ENCODE results near the gene MAK.

MAK gene

DNA sequence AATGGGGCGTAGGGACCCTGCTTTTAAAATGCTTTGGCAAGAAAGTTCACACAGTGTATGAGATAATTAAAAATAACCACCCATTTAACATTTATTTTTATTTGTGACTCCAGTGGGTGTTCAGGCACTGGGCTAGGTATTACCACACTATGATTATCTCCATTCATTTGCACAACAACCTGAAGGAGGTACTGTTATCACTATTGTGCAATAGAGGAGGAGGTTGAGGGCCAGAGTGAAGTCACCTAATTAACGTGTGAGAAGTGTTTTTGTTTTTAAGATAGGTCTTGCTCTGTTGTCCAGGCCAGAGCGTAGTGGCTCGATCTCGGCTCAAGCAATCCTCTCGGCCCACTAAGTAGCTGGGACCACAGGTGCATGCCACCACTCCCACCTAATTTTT is 29.2 kb downstream of the MAK start:
- Histone ChIP-seq H3K4me3 (ENCODE audit: low read length) (no peak overlapping the region), H3K36me3 (ENCODE audit: insufficient read depth, low read depth, low read length) (no peaks in the 10 kb centered on the region), H3K4me1 (ENCODE audit: insufficient read depth, low read length) (0 out of 2 replicates have a peak, but pooled peaks cover 4% of the 10 kb centered on the region), H3K27me3 (ENCODE audit: insufficient read depth, low read length) (no peaks in the 10 kb centered on the region), H3K27ac (ENCODE audit: low read length) (no peak overlapping the region), H3K9me3 (ENCODE audit: insufficient read depth, low read depth, low read length) (no peaks in the 10 kb centered on the region), H3K9ac (ENCODE audit: low read depth, low read length) (no peak overlapping the region)

- Histone ChIP-seq H3K9ac (ENCODE audit: low read depth, low read length) (no peak overlapping the region), H3K9me3 (ENCODE audit: insufficient read depth, low read depth, low read length) (no peaks in the 10 kb centered on the region), H3K4me3 (ENCODE audit: low read length) (no peak overlapping the region), H3K27ac (ENCODE audit: low read length) (no peak overlapping the region), H3K36me3 (ENCODE audit: insufficient read depth, low read depth, low read length) (no peaks in the 10 kb centered on the region), H3K27me3 (ENCODE audit: insufficient read depth, low read length) (no peaks in the 10 kb centered on the region), H3K4me1 (ENCODE audit: insufficient read depth, low read length) (0 out of 2 replicates have a peak, but pooled peaks cover 4% of the 10 kb centered on the region)
These were observed 30.0 kb downstream of the MAK start for GRCh38 chr6:10808376-10808775.

DNA sequence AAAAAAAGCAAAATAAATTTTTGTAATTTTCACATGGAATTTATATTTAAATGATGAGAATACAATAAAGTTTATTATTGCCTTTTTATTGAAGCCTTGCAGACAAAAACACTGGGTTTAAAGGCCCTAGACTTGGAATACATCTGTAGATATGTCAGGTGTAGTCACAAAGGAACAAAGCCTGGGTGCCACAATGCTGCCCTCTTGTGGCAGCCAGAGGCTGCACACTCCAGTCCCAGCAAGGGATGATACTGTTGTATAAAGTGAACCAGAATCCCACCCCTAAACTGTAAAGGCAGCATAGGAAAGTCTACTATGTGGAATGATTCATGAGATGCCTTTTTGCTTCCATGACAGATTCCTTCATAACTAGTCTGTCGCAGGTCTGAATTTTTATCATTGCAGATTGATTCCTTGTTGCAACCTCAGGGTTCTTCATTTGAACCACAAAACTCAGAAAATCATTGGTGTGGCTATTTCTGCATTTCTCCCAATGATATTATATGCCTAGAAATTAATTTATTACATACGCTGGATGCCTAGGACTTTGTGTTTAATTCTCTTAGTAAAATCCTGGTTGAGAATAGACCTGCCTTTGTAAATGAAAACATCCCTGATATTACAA is 37.0 kb downstream of the MAK start:
- no peaks in the 10 kb centered on the region for H3K27me3 ChIP-seq (ENCODE audit: insufficient read depth, low read length)
- H3K9ac ChIP-seq (ENCODE audit: low read depth, low read length): no peak overlapping the region
- no peaks in the 10 kb centered on the region for H3K36me3 ChIP-seq (ENCODE audit: insufficient read depth, low read depth, low read length)

GRCh38 chr6:10800810-10801209 is 37.5 kb downstream of the MAK start:
- Histone ChIP-seq H3K27ac (ENCODE audit: low read length) (no peak overlapping the region), H3K27me3 (ENCODE audit: insufficient read depth, low read length) (no peaks in the 10 kb centered on the region), H3K4me3 (ENCODE audit: low read length) (no peak overlapping the region), H3K9ac (ENCODE audit: low read depth, low read length) (no peak overlapping the region), H3K9me3 (ENCODE audit: insufficient read depth, low read depth, low read length) (no peaks in the 10 kb centered on the region), H3K36me3 (ENCODE audit: insufficient read depth, low read depth, low read length) (no peaks in the 10 kb centered on the region), H3K4me1 (ENCODE audit: insufficient read depth, low read length) (0 out of 2 replicates have a peak, but pooled peaks cover 4% of the 10 kb centered on the region)

More for the DNA sequence above, 37.0 kb downstream of the MAK start:
- Histone ChIP-seq H3K27ac (ENCODE audit: low read length) (no peak overlapping the region), H3K4me1 (ENCODE audit: insufficient read depth, low read length) (0 out of 2 replicates have a peak, but pooled peaks cover 4% of the 10 kb centered on the region), H3K9me3 (ENCODE audit: insufficient read depth, low read depth, low read length) (no peaks in the 10 kb centered on the region), H3K4me3 (ENCODE audit: low read length) (no peak overlapping the region)

DNA sequence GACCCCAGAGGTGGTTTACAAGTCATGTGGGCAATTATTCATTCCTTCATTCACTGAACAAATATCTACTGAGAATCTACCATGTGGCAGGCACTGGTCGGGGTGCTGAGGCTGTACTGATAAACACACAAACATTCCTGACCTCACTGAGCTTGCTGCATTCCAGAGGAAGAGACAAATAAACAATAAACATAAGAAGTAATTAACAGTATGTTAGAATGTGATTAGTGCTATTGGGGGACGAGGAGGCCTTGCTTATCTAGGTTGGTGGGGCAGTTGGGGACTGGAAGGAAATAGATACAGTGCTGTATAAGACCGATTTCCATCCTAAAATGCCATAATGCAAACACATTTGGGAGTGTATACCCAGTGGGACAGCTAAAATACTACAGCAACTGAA is 44.1 kb downstream of the MAK start:
- Histone ChIP-seq H3K4me3 (ENCODE audit: low read length) (no peak overlapping the region), H3K9ac (ENCODE audit: low read depth, low read length) (no peak overlapping the region), H3K27me3 (ENCODE audit: insufficient read depth, low read length) (no peaks in the 10 kb centered on the region), H3K4me1 (ENCODE audit: insufficient read depth, low read length) (no peaks in the 10 kb centered on the region), H3K27ac (ENCODE audit: low read length) (no peak overlapping the region), H3K9me3 (ENCODE audit: insufficient read depth, low read depth, low read length) (no peaks in the 10 kb centered on the region), H3K36me3 (ENCODE audit: insufficient read depth, low read depth, low read length) (peaks cover 4% of the 10 kb centered on the region; the same call in 1 of the 2 replicates)

DNA sequence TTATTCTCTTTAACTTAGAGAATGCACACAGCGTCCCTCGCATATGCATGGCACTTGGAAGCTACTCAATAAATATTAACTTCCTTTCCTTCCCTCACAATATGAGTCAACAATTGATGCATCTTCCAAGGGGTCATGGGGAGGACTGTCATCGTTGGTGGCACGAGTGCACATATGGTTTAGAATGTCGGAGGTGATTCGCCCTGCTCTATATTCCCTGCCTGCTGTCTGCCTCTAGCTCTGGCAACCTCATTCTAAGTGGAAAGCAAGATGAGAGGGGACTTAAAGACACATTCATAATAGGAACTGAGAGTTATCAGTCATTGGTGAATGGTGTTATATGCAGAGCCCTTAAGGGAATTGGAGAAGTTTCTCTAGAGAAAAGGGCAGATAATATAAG is 44.6 kb downstream of the MAK start:
- Histone ChIP-seq H3K36me3 (ENCODE audit: insufficient read depth, low read depth, low read length) (peaks cover 4% of the 10 kb centered on the region; the same call in 1 of the 2 replicates), H3K9me3 (ENCODE audit: insufficient read depth, low read depth, low read length) (no peaks in the 10 kb centered on the region)

GRCh38 chr6:10793035-10793434 is 45.3 kb downstream of the MAK start:
- Histone ChIP-seq H3K27me3 (ENCODE audit: insufficient read depth, low read length) (no peaks in the 10 kb centered on the region), H3K27ac (ENCODE audit: low read length) (no peak overlapping the region), H3K36me3 (ENCODE audit: insufficient read depth, low read depth, low read length) (peaks cover 4% of the 10 kb centered on the region; the same call in 1 of the 2 replicates), H3K9me3 (ENCODE audit: insufficient read depth, low read depth, low read length) (no peaks in the 10 kb centered on the region), H3K9ac (ENCODE audit: low read depth, low read length) (no peak overlapping the region), H3K4me3 (ENCODE audit: low read length) (no peak overlapping the region), H3K4me1 (ENCODE audit: insufficient read depth, low read length) (no peaks in the 10 kb centered on the region)

More for the DNA sequence above, 44.6 kb downstream of the MAK start:
- Histone ChIP-seq H3K9ac (ENCODE audit: low read depth, low read length) (no peak overlapping the region), H3K4me1 (ENCODE audit: insufficient read depth, low read length) (no peaks in the 10 kb centered on the region), H3K27me3 (ENCODE audit: insufficient read depth, low read length) (no peaks in the 10 kb centered on the region), H3K4me3 (ENCODE audit: low read length) (no peak overlapping the region), H3K27ac (ENCODE audit: low read length) (no peak overlapping the region)

DNA sequence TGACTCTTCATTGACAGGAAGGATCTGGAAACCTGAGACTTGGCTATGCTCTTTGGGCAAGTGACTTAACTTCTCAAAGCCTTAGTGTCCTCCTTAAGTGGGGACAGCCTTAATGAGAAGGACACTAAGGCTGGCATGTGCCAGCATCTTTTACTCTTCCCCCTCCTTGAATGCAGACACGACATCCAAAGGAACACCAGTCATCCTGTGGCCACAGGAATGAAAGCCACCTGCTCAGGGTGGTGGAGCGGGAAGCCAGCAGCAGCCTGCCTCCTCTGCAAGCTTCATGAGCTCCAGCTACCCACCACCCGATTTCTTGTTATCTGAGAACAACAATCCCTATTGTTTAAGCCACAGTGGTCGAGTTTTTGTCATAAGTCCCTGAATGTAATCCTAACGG is 46.2 kb downstream of the MAK start:
- no peaks in the 10 kb centered on the region for H3K27me3 ChIP-seq (ENCODE audit: insufficient read depth, low read length)
- no peak overlapping the region for H3K27ac ChIP-seq (ENCODE audit: low read length)
- peaks cover 4% of the 10 kb centered on the region; the same call in 1 of the 2 replicates for H3K36me3 ChIP-seq (ENCODE audit: insufficient read depth, low read depth, low read length)
- no peak overlapping the region for H3K4me3 ChIP-seq (ENCODE audit: low read length)
- H3K9ac ChIP-seq (ENCODE audit: low read depth, low read length): no peak overlapping the region
- no peaks in the 10 kb centered on the region for H3K4me1 ChIP-seq (ENCODE audit: insufficient read depth, low read length)
- H3K9me3 ChIP-seq (ENCODE audit: insufficient read depth, low read depth, low read length): no peaks in the 10 kb centered on the region

- no peaks in the 10 kb centered on the region for H3K9me3 ChIP-seq (ENCODE audit: insufficient read depth, low read depth, low read length)
- no peak overlapping the region for H3K9ac ChIP-seq (ENCODE audit: low read depth, low read length)
- peaks cover 4% of the 10 kb centered on the region; the same call in 1 of the 2 replicates for H3K36me3 ChIP-seq (ENCODE audit: insufficient read depth, low read depth, low read length)
- no peaks in the 10 kb centered on the region for H3K4me1 ChIP-seq (ENCODE audit: insufficient read depth, low read length)
- H3K27ac ChIP-seq (ENCODE audit: low read length): no peak overlapping the region
- no peak overlapping the region for H3K4me3 ChIP-seq (ENCODE audit: low read length)
- no peaks in the 10 kb centered on the region for H3K27me3 ChIP-seq (ENCODE audit: insufficient read depth, low read length)
These were observed 46.7 kb downstream of the MAK start for GRCh38 chr6:10791673-10792072.

GRCh38 chr6:10779076-10779475 is 59.3 kb downstream of the MAK start:
- Histone ChIP-seq H3K4me1 (ENCODE audit: insufficient read depth, low read length) (no peaks in the 10 kb centered on the region), H3K27ac (ENCODE audit: low read length) (no peak overlapping the region), H3K36me3 (ENCODE audit: insufficient read depth, low read depth, low read length) (peaks cover 34% of the 10 kb centered on the region), H3K4me3 (ENCODE audit: low read length) (no peak overlapping the region), H3K9ac (ENCODE audit: low read depth, low read length) (no peak overlapping the region), H3K9me3 (ENCODE audit: insufficient read depth, low read depth, low read length) (no peaks in the 10 kb centered on the region), H3K27me3 (ENCODE audit: insufficient read depth, low read length) (no peaks in the 10 kb centered on the region)

DNA sequence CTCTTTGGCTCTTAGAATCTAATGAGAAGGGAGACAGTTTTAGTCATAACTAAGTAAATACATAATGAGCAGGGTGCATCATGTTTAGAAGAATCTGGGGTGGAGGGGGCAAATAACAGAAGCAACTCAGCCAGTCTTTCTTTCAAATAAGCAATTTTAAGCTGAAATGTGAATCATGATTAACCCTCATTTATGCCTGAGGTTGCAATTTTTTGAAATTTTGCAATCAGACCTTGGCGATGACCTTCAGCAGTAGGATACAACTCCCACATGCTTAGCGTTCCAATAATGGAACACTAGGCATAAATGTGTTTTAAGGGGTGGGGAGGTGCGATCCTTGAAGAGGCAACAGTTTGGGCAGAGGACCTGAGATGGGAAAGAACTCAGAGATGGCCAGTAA is 60.1 kb downstream of the MAK start:
- peaks cover 34% of the 10 kb centered on the region for H3K36me3 ChIP-seq (ENCODE audit: insufficient read depth, low read depth, low read length)
- H3K4me3 ChIP-seq (ENCODE audit: low read length): no peak overlapping the region
- H3K27ac ChIP-seq (ENCODE audit: low read length): no peak overlapping the region

DNA sequence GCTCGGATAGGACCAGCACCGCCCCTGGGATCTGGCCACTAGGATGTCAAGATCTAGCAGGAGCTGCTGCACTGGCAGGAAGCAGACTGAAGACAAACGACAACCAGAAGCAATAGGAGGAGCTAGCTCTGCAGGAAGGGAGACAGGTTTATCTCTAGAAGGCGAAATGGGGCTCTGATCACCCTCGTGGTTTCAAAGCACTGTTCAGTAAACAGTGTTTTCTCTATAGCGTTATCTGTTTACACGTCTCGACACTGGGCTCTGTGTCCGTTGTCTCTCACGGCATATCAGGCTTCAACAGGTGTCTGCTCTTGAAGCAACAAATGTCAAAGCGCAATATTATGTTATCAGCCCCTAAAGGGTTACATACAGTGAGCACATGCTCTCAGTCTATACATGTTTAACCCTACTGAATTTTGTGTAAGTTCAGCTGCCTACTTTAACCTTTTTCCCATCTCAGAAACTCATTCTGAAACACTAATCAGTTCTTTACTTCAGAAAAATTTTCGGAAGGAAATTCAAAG is 66.9 kb downstream of the MAK start:
- H3K4me1 ChIP-seq (ENCODE audit: insufficient read depth, low read length): no peaks in the 10 kb centered on the region
- H3K27me3 ChIP-seq (ENCODE audit: insufficient read depth, low read length): no peaks in the 10 kb centered on the region
- H3K4me3 ChIP-seq (ENCODE audit: low read length): no peak overlapping the region
- no peak overlapping the region for H3K27ac ChIP-seq (ENCODE audit: low read length)
- H3K9ac ChIP-seq (ENCODE audit: low read depth, low read length): no peak overlapping the region
- peaks cover 35% of the 10 kb centered on the region for H3K36me3 ChIP-seq (ENCODE audit: insufficient read depth, low read depth, low read length)
- H3K9me3 ChIP-seq (ENCODE audit: insufficient read depth, low read depth, low read length): no peaks in the 10 kb centered on the region

More for the DNA sequence above, 60.1 kb downstream of the MAK start:
- Histone ChIP-seq H3K4me1 (ENCODE audit: insufficient read depth, low read length) (no peaks in the 10 kb centered on the region), H3K9me3 (ENCODE audit: insufficient read depth, low read depth, low read length) (no peaks in the 10 kb centered on the region), H3K27me3 (ENCODE audit: insufficient read depth, low read length) (no peaks in the 10 kb centered on the region), H3K9ac (ENCODE audit: low read depth, low read length) (no peak overlapping the region)
